Urothelium cell line (cell line): ENCODE results near the gene ITPA.
"Not testable (repeated sequence)": the region's sequence is repeated elsewhere in the genome, so short reads cannot be mapped to it uniquely, and the experiment has no call there.

Experiments
- DNase-seq: peaks from one replicate; pipeline ENCODE4 v3.0.0; 2011; ENCODE audit warnings: low spot score, mixed read lengths
- FAIRE-seq: peaks from 2 replicates; lab custom pipeline; 2011; peaks lifted over from hg19 to GRCh38; lab: Jason Lieb, UNC

The ITPA gene

DNA sequence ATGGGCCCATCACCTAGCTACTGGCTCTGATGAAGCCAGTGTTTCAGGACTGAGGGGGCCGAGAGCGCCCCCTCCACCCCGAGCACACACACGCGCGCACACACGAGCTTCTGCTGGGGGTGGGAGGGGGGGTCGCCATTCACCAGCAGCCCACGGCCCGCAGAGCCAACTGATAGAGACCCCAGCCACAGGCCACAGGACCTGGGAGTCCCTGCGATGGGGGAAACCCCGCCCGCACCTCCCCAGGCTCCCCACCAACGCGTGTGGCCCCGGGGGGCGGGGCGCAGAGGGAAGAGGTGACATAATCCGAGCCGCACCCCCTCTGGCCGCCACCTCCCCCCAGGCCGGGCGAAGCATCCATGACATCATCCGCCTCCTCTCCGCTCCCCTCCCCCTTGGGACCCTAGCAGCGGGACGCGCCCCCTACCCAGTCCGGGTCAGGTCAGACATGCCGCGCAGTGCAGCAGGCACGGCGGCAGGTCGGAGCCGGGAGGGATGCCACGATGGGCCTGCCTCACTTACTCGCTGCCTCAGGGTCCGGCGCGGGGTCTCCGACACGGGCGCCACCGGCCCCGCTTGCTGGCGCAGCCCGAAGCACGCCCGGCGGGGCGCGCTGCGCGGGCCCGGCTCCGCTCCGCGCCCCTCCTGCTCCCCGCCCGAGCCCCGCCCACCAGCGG lies 36.2 kb upstream of the ITPA start, which contains the start of gene LZTS3:
Gene LZTS3, minus strand, starts transcription at position 617 of the 677 bp plus-strand sequence. CDS start 6,386 bp downstream, outside the sequence.
- peak; percentile 90 for FAIRE-seq
- DNase-seq: peak; percentile 84

DNA sequence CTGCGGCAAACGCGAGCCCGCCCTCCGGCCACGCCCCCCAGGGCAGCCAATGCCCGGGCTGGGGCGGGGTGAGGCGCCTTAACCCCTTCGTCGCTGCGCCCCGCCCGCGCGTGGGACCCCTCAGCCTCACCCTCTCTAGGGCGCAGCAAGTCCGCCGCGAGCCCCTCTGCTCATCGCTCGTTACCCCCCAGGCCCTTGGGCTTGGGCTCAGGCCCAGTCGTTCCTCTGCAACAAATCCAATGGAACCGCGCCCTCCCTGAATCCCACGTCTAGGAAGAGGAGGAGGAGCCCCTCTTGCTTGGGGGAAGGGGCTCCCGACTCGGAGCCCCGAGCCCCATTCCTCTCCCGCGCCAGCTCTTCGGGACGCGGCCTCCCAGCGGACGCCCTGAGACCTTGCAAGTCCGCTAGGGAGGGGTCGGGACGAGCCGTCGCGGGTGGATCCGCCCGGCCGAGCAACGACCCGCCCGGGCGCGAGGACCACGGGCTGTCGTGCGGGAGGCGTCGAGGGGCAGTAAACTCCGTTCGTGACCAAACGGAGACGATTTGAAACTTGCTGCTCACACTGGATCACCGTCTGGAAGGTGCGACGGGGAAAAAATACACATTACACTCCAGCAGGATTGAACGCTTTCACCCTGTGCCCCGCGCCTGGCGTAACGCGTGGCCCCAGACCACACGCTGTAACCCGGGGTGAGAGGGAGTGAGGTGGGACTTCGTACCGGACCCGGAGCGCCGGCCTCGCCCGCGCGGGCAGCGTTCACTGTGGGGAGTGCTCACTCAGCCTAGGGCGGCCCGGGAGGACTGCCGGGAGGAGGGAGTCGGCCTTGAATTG lies 35.5 kb upstream of the ITPA start:
- DNase-seq (peak; percentile 98), FAIRE-seq (no peak)

DNA sequence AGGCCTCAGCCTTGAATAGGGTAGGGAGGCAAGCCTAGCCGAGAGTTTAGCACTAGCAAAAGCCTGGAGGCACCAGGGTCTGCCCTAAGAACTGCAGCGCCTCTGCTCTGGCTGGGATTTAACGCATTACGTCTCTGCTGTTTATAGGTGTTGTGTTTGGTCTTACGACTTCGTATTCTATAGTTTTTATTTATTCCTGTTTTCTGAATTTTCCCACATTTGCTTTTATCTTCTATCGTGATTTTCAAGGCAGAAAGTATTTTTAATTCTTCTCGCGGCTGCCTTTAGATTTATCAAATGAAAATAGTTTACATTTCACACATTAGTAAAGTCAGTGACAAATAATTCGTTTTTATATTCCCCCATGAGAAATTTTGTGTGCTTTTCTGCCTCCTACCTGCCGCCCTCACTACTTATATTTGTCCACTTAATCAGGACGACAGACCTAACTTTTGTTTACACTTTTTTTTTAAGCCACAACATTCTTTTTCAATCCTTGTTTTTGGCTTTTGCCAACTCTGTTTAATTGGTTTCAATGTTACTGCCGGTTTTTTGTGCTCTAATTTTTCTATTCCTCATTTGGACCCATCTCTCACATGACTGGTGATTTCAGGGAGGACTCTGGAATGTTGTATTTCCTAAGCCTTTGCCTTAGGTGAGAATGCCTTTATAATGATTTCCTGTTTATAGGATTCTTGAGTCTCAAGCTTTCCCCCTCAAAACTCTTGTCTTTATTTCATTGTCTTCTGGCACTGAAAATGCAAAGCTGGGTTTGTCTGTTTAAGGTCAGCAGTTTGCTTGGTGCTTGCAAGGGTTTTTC lies 34.6 kb upstream of the ITPA start:
- FAIRE-seq (no peak), DNase-seq (no peak)

DNA sequence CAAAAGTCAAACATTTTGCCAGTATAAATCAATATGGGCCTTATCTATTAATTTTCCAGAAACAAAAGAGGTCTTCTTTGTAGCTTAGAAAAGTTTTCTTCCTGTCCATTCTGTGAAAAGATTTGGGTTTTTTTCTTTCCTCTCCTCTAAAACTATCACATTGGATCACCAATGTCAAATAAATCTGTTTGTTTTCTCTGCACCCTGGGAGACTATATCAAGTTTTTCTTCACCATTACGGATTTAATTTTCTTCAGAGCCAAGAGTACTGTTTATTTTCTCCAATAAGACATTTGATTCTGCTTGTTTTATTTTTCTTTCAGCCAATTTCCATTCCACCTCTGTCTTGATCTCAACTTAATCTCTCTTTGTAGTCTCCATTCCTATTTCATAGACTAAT lies 34.0 kb upstream of the ITPA start:
- FAIRE-seq: no peak
- DNase-seq: no peak

DNA sequence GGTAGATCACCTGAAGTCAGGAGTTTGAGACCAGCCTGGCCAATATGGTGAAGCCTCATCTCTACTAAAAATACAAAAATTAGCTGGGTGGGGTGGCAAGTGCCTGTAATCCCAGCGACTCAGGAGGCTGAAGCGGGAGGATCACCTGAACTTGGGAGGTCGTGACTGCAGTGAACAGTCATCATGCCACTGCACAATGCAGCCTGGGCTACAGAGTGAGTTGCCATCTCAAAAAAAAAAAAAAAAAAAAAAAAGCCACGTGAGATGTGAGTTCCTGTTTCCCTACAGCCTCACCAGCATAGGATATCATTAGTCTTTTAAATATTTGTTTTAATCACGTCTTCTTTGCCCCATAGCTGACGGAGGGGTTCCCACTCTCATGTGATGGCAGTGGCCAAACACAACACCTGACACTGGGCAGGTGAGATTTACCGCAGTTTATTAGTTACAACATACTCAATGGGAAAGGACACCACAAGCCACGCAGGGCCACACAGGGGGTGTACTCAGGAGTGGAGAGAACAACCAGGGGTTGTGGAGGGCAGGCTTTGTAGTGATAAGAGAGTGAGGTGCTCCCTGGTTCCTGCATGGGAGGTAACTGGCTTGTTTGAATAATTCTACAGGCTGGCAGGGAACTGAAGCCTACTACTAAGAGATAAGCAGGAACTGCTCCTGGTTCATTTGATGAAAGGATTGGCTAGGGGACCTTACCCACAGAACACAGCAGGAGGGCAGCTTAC lies 31.4 kb upstream of the ITPA start:
- DNase-seq: no peak
- FAIRE-seq: no peak

DNA sequence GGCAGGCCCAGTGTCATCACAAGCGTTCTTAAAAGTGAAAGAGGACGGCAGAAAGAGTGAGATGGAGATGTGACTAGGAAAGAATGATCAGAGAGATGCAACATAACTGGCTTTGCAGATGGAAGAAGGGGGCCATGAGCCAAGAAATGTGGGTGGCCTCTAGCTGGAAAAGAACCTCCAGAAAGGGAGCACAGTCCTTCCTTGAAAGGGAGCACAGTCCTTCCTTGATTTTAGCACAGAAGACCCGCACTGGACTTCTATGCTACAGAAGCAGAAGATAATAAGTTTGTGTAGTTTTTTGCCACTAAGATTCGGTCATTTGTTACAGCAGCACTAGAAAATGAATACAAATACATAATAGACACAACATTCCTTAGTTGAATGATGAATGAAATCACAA lies 29.0 kb upstream of the ITPA start:
- FAIRE-seq (no peak), DNase-seq (no peak)

DNA sequence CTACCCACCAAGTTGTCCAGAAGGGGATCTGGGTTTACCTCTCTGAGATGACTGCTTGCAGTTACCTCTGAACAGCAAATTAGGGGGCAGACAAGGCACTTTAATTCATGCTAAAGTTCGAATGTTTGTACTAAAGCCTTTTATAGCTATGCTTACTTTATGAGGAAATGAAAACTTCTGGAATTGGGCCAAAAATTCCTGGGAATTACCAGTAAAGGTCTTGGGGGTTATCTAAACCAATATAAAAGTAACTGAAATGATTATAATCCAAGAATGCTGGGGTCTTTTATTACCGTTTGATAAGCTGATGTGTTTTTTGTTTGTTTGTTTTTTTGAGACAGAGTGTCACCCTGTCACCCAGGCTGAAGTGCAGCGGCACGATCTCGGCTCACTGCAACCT lies 28.0 kb upstream of the ITPA start:
- FAIRE-seq (no peak), DNase-seq (no peak)

DNA sequence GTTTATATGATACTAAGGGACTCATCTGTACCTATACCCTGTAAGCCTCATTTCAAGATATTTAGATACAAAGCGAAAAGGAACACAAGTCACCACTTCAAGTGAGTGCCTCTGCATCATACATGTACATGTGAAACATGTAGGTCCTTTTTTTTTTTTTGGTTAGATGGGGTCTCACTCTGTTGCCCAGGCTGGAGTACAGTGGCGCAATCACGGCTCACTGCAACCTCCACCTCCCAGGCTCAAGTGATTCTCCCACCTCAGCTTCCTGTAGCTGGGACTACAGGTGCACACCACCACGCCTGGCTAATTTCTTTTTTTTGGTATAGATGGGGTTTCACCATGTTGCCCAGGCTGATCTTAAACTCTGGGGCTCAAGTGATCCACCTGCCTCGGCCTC lies 26.9 kb upstream of the ITPA start:
- not testable (repeated sequence) for FAIRE-seq, DNase-seq

DNA sequence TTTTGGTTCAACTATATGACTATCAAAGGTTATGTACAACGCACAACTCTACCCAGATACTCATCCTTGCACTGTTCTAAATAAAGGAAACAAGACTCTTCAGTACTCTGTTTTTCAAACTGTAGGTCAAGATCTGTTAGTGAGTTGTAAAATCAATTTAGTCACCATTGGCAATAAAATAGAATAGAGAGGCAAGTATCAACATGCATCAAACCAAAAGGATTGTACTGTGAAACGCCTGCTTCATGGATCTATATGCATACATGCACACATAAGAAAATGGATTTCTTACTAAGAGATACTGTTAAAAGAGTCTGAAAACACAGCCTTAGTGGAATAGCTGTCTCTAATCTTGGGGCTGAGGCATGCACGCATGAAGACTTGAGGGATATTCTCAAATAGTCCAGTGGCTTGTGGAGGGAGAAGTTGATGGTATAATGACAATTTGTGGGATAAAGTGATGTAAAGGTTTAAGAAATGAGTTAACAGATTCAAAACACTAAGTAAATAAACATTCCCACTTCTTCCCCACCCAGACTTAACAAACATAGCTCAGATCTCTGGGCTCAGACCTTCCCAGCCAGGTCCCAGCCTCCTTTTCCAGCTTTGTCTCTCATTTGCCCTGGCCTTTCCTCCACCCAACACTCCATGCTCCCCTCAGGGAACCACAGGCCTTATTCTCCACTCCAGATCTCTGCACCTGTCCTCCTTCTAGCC lies 25.2 kb upstream of the ITPA start:
- no peak for FAIRE-seq
- DNase-seq: no peak

DNA sequence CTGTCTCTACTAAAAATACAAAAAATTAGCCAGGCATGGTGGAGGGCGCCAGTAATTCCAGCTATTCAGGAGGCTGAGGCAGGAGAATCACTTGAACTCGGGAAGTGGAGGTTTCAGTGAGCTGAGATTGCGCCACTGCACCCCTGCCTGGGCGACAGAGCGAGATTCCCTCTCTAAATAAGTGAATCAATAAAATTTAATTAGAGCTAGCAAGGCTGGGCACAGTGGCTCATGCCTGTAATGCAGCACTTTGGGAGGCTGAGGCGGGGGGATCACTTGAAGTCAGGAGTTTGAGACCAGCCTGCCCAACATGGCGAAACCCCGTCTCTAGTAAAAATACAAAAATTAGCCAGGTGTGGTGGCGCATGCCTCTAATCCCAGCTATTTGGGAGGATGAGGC lies 21.4 kb upstream of the ITPA start:
- not testable (repeated sequence) for FAIRE-seq, DNase-seq

DNA sequence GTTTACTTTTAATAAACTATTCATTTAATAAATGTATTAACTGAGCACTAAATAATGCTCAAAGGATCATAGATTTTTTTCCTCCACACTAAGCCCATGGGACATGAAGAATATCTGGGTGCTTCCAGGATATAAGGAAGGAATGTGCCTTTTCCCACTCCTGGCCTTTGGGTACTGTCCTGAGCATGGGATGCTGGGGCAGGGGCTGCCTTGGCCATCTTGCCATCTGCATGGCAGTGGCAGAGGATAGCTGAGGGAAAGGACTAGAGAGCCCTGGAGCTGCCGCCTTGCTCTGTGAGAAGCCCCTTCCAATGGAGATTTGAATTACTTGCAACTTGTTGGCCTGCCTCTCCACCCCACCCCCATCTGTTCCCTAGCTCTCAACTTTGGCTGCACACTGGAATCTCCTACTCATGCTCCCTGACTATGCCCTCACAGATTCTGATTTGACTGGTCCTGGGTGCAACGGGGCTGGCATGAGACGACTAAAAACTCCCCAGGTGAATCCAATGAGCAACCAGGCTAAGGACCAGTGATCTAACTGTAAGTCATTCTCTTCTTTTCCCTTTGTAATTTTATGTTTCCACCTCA lies 20.4 kb upstream of the ITPA start:
- no peak for FAIRE-seq
- no peak for DNase-seq

DNA sequence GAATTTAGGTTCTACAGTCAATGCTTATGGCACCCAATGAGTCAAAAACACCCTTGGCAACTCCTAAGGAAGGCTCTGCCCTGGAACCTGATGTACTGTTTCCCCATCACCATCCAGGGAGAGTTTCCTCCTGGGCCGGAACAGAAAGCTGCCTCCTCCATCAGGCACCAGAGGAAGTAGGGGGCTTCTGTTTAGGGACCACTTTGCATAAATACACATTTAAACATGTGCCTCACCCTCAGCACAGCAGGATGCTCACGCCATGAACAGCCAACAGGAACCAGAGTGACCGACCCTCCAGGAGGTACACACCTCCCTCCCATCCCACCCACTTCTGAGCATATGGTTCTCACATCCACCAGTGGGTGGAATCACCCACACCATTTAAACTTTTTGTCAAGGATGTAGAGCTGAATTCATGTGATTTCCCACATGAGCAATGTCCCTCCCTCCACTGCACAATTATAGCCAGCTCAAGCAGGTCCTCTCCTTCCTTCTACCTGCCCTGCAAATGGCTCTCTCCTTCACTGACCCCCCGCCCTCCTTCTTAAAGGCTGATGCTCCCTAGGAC lies 19.7 kb upstream of the ITPA start:
- FAIRE-seq: no peak
- DNase-seq: no peak

DNA sequence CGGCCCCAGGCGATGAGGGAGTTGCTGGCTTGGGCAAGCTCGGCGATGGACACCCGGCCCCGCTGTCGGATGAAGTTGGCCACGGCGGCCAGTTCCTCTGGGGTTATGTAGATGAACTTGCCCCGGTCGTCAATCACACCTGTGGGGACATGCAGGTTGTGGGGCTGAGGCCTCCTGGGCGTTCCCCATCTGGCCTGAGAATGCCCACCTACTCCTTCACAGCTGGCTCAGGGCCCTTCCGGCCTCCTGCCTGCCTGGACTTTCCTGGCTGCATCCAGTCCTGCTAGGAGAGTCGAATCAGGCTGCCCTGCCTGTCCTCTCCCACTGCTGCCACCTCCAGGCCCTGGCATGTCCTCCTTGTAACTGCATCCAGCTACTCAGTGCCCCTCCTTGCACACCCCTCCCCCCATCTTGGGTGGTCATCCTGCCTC lies 18.6 kb upstream of the ITPA start:
- FAIRE-seq (no peak), DNase-seq (no peak)

DNA sequence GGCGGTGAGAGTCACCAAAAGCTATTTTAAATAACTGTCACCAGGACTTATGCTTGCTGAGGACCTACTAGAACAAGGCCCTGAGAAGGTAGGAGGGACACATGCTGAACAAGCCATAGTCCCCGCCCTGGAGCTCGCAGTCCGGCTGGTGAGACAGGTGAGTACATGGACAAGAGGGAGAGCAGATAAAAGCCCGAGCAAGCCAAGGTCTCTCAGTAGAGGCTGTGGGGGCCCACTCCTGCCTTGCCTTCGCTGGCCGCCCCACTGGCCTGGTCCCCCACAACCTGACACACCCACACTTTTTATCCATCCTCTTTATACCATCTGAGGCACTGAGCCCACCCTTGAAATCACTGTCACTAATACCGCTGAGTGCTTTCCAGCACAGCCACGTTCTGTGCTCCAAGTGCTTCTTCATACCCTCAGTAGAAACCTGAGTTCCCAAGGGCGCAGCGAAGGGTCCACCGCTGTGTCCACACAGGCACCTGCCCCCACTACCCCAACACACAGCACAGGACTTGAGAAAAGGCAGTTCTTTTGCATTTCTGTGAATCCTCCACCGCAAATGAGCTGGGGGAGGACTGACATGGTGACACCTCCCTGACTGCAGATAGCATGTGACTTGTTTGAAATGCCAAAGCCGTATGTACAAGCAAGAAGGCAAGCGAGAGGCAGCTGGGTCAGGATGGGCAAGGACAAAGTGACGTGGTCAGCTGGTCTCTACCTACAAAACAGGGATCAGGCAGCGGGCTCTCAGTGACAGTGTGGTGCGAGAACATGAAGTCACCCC lies 16.9 kb upstream of the ITPA start:
- no peak for DNase-seq
- FAIRE-seq: no peak

DNA sequence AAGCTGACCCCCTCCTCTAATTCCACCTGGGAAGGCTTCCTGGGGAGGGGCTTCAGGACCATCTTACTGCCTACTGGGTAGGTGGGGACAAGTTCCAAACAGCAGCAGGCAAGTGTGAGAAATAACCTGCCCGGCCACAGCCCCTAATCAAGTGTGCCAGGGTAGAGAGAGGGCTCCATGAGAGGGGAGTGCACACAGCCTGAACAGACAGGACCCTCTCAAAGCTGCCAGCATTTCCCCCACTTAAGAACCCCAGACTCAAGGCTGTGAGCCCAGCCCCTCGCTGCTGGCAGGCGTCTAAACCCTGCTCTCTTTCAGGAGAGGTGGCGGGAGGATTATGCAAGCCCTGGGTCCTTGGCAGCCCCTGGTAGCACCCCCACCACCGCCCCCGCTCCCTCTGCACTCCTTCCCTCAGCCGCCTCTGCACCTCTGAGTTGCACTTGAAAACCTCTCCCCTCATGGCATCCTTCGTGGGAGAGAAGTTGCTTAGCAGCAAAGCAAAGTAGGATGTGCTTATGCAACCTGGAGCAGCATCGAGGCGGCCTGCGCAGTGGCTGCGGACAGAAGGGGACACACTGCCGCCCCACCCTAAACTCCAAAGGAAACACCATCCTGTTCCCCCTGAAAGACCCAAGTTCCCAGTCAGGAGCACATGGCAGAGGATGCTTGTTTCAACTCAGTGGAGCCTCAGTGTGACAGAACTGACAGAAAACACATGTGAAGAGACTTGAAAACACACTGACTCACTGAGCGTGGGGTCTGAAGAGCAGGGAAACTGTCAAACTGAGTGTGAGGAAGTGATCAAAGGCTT lies 15.3 kb upstream of the ITPA start:
- FAIRE-seq: no peak

DNA sequence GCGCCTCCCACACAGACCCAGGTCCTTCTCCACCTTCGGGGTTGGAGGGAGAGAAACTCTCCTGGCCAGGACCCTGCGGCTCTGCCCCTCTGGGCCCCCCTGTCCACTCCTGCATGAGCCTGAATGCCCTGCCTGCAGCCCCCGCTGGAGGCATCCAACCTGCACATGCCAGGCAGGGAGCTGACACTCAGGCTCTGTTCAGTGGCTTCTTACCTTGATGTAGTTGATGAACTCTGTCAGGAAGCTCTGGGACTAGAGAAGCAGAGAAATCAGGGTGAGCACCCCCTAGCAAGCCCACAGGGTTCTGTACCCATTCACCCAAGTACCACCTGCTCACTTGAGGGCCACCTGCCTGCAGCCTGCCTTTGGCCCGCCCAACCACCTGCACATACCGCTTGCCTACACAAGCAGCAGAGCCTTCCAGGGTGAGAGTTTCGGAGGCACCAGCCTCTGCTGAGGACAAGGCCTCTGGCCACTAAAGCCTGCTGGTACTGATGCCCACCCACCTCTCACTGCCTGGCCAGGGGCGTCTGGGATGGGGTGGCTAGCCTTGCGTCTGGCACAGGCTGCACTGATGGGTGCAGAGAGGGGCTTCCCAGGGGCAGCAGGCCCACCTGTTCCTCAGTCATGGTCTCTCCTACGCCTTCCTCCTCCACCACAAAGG lies 14.5 kb upstream of the ITPA start:
- FAIRE-seq (no peak), DNase-seq (no peak)

More for the DNA sequence above, 15.3 kb upstream of the ITPA start:
- no peak for DNase-seq

DNA sequence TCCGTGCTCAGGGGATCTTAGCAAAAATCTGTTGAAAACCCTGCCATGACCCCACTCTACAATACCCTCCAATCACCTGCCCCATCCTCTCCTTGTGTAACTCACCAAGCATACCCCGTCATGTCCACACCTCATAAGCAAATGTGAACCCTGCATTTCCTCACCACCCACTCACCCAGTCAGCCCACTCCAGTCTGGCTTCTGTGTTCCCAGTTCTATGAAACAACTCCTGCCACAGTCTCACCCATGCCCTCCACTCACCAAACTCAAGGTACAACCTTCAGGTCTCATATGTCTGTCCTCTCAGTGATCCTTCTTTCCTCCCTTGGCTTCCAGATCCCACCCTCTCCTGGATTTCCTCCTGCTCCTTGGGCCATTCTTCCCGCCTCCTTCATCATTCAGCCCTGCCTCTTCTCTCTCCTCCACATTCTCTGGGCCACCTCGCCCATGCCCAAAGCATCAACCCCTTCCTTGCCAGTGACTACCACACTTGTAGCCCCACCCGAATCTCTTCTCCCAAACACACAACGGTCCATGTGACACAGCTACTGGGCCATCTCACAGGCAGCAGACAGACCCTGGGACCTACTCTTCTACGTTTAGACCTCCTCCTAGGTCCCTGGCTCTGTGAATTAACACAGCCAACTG lies 13.6 kb upstream of the ITPA start:
- DNase-seq (no peak), FAIRE-seq (no peak)
